ENCODE measurements around the gene MEIOB.

MEIOB gene

DNA sequence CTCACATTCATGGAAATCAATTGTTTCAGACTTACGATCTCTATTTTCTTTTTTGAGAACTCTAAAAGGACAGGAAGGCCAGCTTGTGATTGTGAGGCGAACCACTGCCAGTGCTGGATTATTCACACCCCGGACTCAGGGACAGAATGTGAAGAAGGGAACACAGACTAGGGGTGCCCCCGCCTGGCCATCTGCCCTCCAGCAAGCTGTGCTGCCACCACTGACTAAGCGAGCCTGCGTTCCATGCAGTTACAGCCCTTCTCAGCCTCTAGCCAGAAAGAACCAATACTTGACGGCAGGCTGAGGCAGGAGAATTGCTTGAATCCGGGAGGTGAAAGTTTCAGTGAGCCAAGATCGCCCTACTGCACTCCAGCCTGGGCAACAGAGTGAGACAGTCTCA lies 48.1 kb downstream of the MEIOB start:
- no peak for TF ChIP-seq GATA1 (IDR thresholded peaks at IDR 0.05; ENCODE audit: low read depth, low read length)
- no peak for TF ChIP-seq POLR2A (IDR thresholded peaks at IDR 0.05; ENCODE audit: low read length)
- peak; percentile 70 to 77 for DNase-seq

DNA sequence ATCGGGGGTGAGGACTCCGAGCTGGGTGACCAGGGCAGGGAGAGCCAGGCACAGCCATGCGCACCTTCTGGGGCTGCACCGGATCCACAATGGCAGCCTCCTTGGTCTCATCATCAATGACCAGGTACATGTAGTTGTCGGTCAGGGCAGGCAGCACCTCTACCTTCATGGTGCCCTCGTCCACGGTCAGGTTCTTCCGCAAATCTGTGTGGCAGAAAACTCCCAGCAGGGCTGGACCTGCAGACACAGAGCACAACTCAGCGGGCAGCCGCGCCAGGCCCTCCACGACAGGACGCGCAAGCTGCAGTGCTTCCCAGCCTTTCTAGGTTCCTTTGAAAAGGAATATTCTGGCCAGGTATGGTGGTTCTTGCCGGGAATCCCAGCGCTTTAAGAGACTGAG lies 49.2 kb downstream of the MEIOB start:
- TF ChIP-seq GATA1 (IDR thresholded peaks at IDR 0.05; ENCODE audit: low read depth, low read length), result no peak
- TF ChIP-seq POLR2A (IDR thresholded peaks at IDR 0.05; ENCODE audit: low read length), result no peak
- no peak for DNase-seq

DNA sequence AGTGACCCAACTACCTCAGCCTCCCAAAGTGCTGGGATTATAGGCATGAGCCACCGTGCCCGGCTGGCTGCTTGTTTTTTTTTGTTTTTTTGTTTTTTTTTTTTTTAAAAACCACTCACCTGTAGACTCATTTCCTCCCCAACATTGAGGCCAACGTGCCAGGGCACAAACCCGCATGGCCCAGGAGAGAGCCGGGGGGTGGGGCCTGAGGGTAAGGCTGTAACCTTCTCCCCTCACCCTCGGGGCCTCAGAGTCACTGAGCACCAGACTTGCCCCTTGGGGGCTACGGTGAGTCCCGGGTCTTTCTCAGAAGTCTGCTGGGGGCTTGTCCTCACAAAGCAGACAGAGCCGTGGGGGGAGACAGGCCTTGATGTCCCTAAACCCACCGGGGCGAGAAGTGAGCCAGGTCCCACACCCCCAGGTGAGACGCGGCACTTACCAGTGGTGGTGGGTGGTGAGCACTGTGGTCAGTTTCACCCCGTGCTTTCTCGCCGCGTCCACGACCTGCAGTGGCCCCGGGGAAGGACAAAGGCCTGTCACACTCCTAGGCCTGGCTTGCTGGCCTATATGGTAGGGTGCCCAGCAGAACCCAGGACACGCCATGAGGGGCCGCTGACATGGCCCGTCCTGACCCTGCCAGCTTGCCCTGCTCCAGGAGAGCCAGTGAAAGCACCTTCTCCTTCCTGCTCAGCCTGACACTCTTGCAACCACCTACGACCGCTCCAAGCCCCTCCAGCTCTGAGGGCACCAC lies 49.9 kb downstream of the MEIOB start:
- TF ChIP-seq POLR2A (IDR thresholded peaks at IDR 0.05; ENCODE audit: low read length) (no peak), GATA1 (IDR thresholded peaks at IDR 0.05; ENCODE audit: low read depth, low read length) (no peak)
- DNase-seq, result no peak

DNA sequence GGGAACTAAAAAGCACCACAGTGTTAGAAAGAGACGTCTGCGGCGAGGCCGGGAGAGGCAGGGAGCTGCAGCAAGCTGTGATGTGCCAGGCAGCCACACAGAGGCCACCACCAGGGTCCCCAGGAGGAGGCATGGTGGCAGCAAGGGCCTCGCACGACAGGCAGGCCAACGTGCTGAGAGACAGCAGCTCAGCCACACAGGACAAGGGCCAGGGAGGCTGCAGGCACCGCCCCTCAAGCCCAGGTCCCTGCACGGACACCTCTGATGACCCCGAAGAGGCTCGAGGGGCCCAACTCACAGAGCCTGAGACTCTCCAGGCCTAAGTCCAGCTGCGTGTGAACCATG lies 51.0 kb downstream of the MEIOB start:
- TF ChIP-seq POLR2A (IDR thresholded peaks at IDR 0.05; ENCODE audit: low read length), result no peak
- TF ChIP-seq GATA1 (IDR thresholded peaks at IDR 0.05; ENCODE audit: low read depth, low read length), result no peak
- no peak for DNase-seq

DNA sequence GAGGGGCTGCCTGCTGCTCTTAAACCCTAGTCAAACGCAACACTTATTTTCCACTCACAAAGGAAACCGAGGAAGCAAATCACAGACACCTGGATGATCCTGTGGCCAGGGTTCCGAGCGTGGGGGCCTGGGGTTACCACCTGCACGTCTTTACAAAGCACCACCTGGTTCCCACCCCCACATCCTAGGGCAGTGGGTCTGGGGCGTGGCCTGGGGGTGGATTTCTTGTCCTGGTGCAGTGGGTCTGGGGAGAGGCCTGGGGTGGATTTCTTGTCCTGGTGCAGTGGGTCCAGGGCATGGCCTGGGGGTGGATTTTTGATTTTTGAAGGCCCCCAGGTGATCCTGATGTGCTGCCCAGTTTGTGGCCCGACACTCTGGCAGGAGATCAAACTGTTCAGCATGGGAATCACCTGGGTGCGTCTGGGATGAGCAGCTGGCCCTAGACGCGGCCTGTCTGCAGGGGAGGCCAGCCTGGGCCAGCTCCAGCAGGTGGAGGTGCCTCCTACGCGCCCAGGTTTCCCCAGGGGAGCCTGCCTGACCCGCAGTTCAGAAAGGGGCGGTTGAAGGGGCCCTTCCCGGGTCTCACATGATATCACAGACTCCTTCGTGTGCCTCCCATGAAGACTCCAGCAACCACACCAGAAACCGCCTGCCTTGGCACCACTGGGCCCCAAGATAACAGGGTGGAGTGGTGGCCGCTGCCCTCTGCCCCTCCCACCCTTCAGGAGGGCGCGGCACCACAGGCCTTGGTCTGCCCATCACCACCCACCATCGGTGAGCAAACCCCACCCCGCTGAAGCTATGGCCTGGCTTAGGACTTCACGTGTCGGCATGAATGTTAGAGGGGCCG lies 51.6 kb downstream of the MEIOB start:
- TF ChIP-seq POLR2A (IDR thresholded peaks at IDR 0.05; ENCODE audit: low read length) (peak; percentile 77), GATA1 (IDR thresholded peaks at IDR 0.05; ENCODE audit: low read depth, low read length) (no peak)
- peak; percentile 75 to 87 for DNase-seq

DNA sequence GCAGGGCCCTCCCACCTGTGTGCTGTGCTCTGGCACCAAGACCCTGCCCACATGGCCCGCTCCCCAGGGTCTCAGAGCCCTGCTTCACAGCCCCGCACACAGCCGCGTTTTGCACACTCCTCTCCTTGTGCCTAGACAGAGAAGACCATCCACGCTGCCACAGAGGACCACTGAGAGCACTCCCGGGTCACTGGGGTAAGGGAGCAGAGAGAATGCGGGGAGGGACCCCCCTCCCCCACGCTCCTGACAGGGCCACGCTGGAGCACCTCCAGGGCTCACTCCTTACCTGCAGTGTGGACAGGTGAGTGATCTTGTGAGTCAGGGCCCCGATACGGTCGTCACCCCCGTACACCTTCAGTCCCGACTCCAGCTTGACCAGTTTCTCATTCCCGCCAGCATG lies 52.4 kb downstream of the MEIOB start:
- TF ChIP-seq GATA1 (IDR thresholded peaks at IDR 0.05; ENCODE audit: low read depth, low read length) (no peak), POLR2A (IDR thresholded peaks at IDR 0.05; ENCODE audit: low read length) (no peak)
- no peak for DNase-seq

DNA sequence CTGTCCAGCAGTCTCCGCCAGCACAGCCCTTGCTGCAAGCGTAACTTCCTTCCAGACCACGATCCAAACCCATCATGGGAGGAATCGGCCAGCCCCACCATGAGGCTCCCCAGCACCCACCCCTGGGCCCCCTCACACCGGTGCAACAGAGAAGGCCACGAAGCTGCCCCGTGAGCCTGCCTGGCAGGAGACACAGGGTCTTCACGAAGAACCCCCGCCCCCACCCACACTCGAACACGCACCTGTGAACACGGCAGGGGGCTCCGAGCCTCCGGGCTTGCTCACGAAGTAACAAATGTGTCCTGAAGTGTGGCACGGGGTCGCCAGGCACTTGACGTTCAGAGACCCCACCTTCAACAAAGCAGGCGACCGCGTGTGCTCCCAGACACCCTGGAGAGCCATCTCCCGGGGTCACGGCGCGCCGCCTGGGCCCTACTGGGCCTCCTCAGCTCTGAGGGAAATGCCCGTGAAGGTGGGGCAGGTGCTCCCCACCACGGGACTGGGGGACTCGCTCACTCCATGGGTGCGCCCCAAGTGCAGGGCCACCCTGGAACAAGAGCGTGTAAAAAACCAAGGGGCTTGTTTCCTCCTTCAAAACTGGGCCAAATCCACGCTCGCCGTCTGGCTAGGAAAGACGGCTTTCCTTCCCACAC lies 53.0 kb downstream of the MEIOB start:
- no peak for DNase-seq
- TF ChIP-seq POLR2A (IDR thresholded peaks at IDR 0.05; ENCODE audit: low read length), result no peak

DNA sequence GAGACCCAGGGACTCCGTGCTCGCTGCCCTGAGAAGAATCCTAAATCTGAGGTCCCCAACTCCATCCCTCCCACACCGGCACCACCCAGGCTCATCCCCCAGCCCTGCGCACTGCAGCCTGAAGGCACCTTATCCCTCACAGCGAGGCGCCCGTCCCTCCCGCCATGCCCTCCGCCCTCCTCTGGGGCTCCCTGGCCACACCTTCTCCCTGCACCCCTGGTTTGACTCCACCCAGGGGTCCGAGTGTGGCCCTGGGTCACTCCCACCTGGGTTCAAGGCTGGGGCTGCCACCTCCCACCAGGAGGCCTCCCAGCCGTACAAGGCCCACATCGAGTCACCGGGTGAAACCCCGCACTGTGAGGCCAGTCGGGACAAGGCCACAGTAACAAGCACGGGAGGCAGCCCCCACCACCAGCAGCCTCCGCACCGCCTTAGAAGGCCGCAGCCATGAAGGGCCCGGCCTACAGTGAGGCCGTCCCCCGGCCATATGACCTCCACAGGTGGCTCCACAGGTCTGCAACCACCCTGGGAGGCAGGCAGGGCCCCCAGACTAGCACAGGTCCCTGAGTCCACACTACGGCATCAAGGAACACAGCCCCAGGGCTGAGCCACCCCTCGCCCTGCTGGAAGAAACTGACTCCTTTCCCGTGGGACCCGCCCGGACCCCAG lies 53.6 kb downstream of the MEIOB start:
- DNase-seq, result no peak
- TF ChIP-seq GATA1 (IDR thresholded peaks at IDR 0.05; ENCODE audit: low read depth, low read length), result no peak
- TF ChIP-seq POLR2A (IDR thresholded peaks at IDR 0.05; ENCODE audit: low read length), result no peak

DNA sequence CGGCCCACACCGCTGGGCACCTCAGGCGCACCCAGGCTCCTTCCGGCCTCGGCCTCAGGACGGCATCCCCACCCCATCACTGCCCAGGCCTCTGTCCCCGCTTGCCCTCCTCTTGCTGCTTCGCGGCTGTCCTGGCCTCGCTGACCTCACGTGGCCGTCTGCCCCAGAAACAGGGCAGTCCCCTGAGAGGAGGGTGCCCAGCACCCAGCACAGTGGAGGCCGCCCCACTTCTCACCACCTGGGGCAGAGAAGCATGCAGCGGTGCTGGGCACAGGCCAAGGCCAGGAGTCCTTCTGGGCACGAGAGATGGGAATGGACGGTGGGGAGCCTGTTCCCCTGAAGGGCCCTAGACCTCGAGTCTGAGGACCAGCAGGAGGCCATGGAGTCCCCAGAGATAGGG lies 54.2 kb downstream of the MEIOB start:
- TF ChIP-seq POLR2A (IDR thresholded peaks at IDR 0.05; ENCODE audit: low read length) (no peak), GATA1 (IDR thresholded peaks at IDR 0.05; ENCODE audit: low read depth, low read length) (no peak)
- DNase-seq, result no peak

DNA sequence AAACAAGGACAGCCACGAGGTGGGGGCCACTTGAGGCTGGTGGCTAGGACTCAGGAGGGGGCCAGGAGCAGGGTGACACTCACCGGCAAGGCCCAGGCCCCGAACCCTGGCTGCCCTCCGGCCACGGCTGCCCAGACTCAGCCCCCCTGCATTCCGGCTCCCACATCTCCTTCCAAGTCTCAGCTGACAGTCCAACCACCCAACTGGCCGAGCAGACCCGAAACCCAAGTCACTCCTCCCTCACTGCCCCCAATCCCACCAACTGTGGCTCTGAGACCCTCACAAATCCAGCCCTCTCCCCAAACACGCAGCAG lies 54.7 kb downstream of the MEIOB start:
- no peak for TF ChIP-seq POLR2A (IDR thresholded peaks at IDR 0.05; ENCODE audit: low read length)
- TF ChIP-seq GATA1 (IDR thresholded peaks at IDR 0.05; ENCODE audit: low read depth, low read length), result no peak
- DNase-seq, result no peak

DNA sequence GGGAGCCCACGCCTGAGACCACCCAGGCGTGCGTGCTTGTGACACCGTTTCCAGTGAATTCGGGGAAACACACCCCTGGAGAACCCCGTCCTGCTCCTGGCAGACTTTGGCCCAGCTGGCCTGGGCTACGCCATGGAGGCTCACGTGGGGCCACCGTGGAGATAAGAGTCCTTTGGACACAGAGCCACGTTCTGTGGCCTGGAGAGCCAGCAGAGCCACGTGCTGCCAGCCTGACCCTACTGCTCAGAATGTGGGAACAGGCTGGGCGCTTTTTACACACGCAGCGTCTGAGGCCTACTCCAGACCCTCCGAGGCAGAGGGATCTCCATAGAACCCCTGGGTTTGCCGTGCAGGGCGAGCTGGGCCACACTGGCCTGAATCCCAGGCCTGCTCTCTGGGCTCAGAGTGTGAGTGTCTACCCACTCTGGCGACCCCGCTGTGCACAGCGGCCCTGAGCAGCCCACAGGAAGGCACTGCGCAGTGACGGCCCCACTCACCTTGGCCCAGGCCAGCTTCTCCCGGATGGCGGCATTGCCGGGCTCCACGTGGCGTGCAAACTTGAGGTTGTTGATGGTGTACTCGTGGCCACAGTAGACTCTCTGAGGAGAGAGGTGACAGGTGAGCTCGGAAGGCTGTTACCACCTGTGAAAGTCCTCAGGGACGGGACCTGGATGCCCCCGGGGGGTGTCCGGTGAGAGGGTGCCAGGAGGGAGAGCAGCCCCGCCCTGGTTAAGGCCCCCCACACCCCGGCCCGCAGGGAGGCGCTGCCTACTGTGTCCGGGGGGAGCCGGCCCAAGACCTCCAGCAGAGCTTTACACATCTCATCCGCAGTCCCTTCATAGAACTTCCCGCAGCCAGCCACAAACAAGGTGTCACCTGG lies 55.3 kb downstream of the MEIOB start:
- DNase-seq, result no peak
- TF ChIP-seq POLR2A (IDR thresholded peaks at IDR 0.05; ENCODE audit: low read length), result no peak

DNA sequence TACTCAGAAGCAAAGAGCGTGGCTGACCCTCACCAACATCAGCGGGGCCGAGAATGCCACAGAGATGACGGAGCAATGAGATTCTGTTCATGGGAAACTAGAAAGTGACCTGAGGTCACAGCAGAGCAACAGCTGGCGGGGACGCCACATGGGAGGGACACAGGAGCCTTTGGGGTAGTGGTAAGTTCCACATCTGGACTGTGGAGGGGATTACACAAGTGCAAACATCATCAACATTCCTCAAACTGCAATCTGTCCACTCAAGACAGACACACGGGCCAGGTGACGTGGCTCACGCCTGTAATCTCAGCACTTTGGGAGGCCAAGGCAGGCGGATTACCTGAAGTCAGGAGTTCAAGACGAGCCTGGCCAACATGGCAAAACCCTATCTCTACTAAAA lies 56.5 kb downstream of the MEIOB start:
- DNase-seq, result no peak
- TF ChIP-seq POLR2A (IDR thresholded peaks at IDR 0.05; ENCODE audit: low read length) (no peak), GATA1 (IDR thresholded peaks at IDR 0.05; ENCODE audit: low read depth, low read length) (no peak)

DNA sequence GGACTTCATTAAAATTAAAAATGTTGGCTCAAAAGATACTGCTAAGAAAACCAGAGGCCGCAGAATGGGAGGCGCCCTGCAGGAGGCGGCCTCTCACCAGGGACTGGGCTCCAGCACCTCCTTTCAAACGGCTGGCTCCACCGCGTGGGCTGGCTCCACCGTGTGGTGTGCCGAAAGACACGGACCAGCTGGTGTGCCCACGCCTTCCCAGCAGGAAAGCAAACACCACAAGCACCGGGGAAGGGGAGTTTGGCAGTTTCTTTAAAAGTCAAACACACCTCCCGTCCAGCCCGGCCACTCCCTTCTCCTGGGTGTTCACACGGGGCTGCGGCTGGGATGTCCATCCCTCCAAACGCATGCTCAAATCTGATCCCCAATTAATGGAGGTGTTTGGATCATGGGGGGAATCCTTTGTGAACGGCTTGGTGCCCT lies 59.2 kb downstream of the MEIOB start:
- TF ChIP-seq POLR2A (IDR thresholded peaks at IDR 0.05; ENCODE audit: low read length) (no peak), GATA1 (IDR thresholded peaks at IDR 0.05; ENCODE audit: low read depth, low read length) (no peak)
- DNase-seq, result peak; percentile 82 to 84

Measured in erythroblast (primary cell).